Activated T-cell treated with anti-CD3 and anti-CD28 coated beads, Interleukin-2, amount 50 U/mL, for 72 hours (primary cell): ENCODE results near the gene NAP1L4. TPM values are rescaled to one million over a fixed set of nuclear protein-coding genes. Genes with fewer than 3 reads are reported as not detected.

Experiments
- ATAC-seq, 2 donors: fragments of 150-1000 bp; cut with Tn5 transposase; replicated peaks in 1 of 2; 2 replicates each; pipeline ENCODE4 v1.10.0; 2021; ENCODE audit warnings: moderate library complexity in 2 of 2, mild to moderate bottlenecking in 1 of 2
- DNase-seq, 2 donors: peaks; one replicate each; pipeline ENCODE4 v3.0.0; 2021 to 2022; ENCODE audit warnings: mixed read lengths in 1 of 2
- H3K27ac Mint-ChIP-seq: one replicate; pipeline ENCODE4 v1.8.0; 2022; ENCODE audit warnings: mild to moderate bottlenecking, moderate library complexity, mixed read lengths
- H3K27me3 Mint-ChIP-seq: one replicate; pipeline ENCODE4 v1.8.0; 2022; ENCODE audit warnings: low read depth, mixed read lengths
- H3K36me3 Mint-ChIP-seq, 2 donors: one replicate each; pipeline ENCODE4 v1.8.0; 2022; ENCODE audit warnings: mixed read lengths in 2 of 2, mild to moderate bottlenecking in 1 of 2; ENCODE audit not compliant: insufficient read depth in 2 of 2
- H3K4me1 Mint-ChIP-seq: one replicate; pipeline ENCODE4 v1.8.0; 2022; ENCODE audit warnings: low read depth, mixed read lengths
- H3K4me3 Mint-ChIP-seq, 2 donors: one replicate each; pipeline ENCODE4 v1.8.0; 2022; ENCODE audit warnings: mild to moderate bottlenecking in 2 of 2, mixed read lengths in 2 of 2, moderate library complexity in 2 of 2
- H3K9me3 Mint-ChIP-seq, 2 donors: one replicate each; pipeline ENCODE4 v1.8.0; 2022; ENCODE audit warnings: mixed read lengths in 2 of 2
- total RNA-seq, 2 donors: library from RNA; stranded (reverse); gene quantifications; one replicate each; pipeline ENCODE4 v1.2.3, GENCODE V29; 2022

NAP1L4 gene
- total RNA-seq, 2 donors from 2014 or later, result 421 to 504 TPM

GRCh38 chr11:2901854-2902783, 90.0 kb downstream of the NAP1L4 start:
- H3K4me1 Mint-ChIP-seq, result peaks cover 42% of the 10 kb centered on the region
- DNase-seq (peak; percentile 97 to 98), ATAC-seq (peak; percentile 95 to 96)
- H3K36me3 Mint-ChIP-seq, result peaks cover 7 to 8% of the 10 kb centered on the region in 2 donors
- H3K9me3 Mint-ChIP-seq, result no peaks in the 10 kb centered on the region
- no peaks in the 10 kb centered on the region for H3K27me3 Mint-ChIP-seq
- peak overlapping the region; percentile 63 to 77 for H3K4me3 Mint-ChIP-seq
- H3K27ac Mint-ChIP-seq, result no peak overlapping the region

- Mint-ChIP-seq H3K27ac (no peak overlapping the region), H3K9me3 (no peaks in the 10 kb centered on the region), H3K4me1 (peaks cover 42% of the 10 kb centered on the region), H3K27me3 (no peaks in the 10 kb centered on the region), H3K4me3 (peak overlapping the region; percentile 48 to 77), H3K36me3 (peaks cover 7 to 8% of the 10 kb centered on the region in 2 donors)
- DNase-seq, result no peak
- ATAC-seq, result no peak
Observed at GRCh38 chr11:2901196-2901796, 90.8 kb downstream of the NAP1L4 start.

GRCh38 chr11:2899080-2899783, 92.9 kb downstream of the NAP1L4 start:
- Mint-ChIP-seq H3K36me3 (no peaks in the 10 kb centered on the region), H3K27me3 (no peaks in the 10 kb centered on the region), H3K4me1 (peaks cover 42% of the 10 kb centered on the region), H3K9me3 (no peaks in the 10 kb centered on the region), H3K27ac (no peak overlapping the region), H3K4me3 (peak overlapping the region in 1 of 2 donors; percentile 14)
- DNase-seq, result no peak
- no peak for ATAC-seq

DNA sequence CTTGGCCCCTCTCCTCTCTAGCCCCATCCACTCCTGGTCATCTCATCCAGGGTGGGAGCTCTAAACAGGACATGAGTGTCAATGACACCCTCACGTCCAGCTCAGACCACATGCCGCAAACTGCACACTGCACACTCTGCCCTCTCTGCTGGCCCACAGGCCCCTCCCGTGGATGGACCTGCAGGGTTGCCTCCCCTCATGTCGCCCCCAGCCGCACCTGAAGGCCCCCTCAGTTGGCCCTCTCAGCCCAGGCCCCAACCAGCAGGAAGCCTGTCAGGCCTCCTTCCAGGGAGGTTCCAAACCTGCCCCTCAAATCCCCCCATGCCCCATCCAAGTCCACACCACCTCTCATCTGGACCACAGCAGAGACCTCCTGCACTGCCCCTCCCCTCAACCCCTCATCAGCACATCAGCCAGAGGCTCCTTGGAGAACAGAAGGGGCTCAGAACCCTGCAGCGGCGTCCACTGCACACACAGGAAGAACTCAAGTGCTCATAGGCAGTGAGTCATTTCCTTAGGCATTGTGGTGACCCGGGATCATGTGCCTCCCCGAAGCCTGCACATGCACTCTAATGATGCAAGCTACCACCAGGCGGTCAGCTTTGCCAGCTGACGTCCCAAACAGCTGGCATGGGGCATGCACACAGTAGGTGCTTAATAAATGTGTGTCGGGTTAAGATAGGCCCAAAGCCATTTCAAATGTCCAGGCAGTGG, 93.6 kb downstream of the NAP1L4 start:
- peaks cover 38% of the 10 kb centered on the region for H3K4me1 Mint-ChIP-seq
- no peaks in the 10 kb centered on the region for H3K9me3 Mint-ChIP-seq
- DNase-seq, result peak; percentile 73 to 77
- peak overlapping the region; percentile 49 for H3K27ac Mint-ChIP-seq
- no peaks in the 10 kb centered on the region for H3K36me3 Mint-ChIP-seq
- peak overlapping the region; percentile 77 to 80 for H3K4me3 Mint-ChIP-seq
- peak; percentile 62 to 75 for ATAC-seq
- no peaks in the 10 kb centered on the region for H3K27me3 Mint-ChIP-seq

- H3K27ac Mint-ChIP-seq, result no peak overlapping the region
- H3K4me1 Mint-ChIP-seq, result peaks cover 40% of the 10 kb centered on the region
- H3K36me3 Mint-ChIP-seq, result no peaks in the 10 kb centered on the region
- DNase-seq, result no peak
- no peaks in the 10 kb centered on the region for H3K27me3 Mint-ChIP-seq
- H3K4me3 Mint-ChIP-seq, result no peak overlapping the region
- no peaks in the 10 kb centered on the region for H3K9me3 Mint-ChIP-seq
- ATAC-seq, result no peak
Observed at GRCh38 chr11:2897048-2897447, 95.1 kb downstream of the NAP1L4 start.

- Mint-ChIP-seq H3K4me1 (peaks cover 45% of the 10 kb centered on the region), H3K27me3 (no peaks in the 10 kb centered on the region), H3K4me3 (no peak overlapping the region), H3K27ac (no peak overlapping the region), H3K36me3 (no peaks in the 10 kb centered on the region), H3K9me3 (no peaks in the 10 kb centered on the region)
- ATAC-seq (no peak), DNase-seq (no peak)
Observed at GRCh38 chr11:2896047-2896446, 96.1 kb downstream of the NAP1L4 start.

Other genes starting within 250 kb of the NAP1L4 start
- gene CDKN1C, start 106.6 kb downstream of the NAP1L4 start, total RNA-seq, result 1 to 10 TPM; 1.5 to 2.6 TPM
- gene PHLDA2, start 62.9 kb downstream of the NAP1L4 start, total RNA-seq, result 10 to 100 TPM in 1 of 2 donors, 1 to 10 TPM in 1; 3.4 to 12.3 TPM
- gene CARS1, start 65.1 kb upstream of the NAP1L4 start, total RNA-seq, result 100 to 1,000 TPM; 217 to 224 TPM
- gene OSBPL5, start 173.0 kb upstream of the NAP1L4 start, total RNA-seq, result 1 to 10 TPM; 6.3 to 7.0 TPM
- gene MRGPRG, start 226.5 kb upstream of the NAP1L4 start, total RNA-seq, result not detected
- not detected for gene MRGPRE, start 240.1 kb upstream of the NAP1L4 start, total RNA-seq